ENCODE measurements around the gene PER1. TPM values are rescaled to one million over a fixed set of nuclear protein-coding genes. Genes with fewer than 3 reads are reported as not detected.

The PER1 gene
- total and polyA plus RNA-seq, 9 of the 15 experiments (the other 6 are each of a cell fraction or from before 2014, with no cell fraction given): 0.13 to 26.0 (median 3.4) TPM

DNA sequence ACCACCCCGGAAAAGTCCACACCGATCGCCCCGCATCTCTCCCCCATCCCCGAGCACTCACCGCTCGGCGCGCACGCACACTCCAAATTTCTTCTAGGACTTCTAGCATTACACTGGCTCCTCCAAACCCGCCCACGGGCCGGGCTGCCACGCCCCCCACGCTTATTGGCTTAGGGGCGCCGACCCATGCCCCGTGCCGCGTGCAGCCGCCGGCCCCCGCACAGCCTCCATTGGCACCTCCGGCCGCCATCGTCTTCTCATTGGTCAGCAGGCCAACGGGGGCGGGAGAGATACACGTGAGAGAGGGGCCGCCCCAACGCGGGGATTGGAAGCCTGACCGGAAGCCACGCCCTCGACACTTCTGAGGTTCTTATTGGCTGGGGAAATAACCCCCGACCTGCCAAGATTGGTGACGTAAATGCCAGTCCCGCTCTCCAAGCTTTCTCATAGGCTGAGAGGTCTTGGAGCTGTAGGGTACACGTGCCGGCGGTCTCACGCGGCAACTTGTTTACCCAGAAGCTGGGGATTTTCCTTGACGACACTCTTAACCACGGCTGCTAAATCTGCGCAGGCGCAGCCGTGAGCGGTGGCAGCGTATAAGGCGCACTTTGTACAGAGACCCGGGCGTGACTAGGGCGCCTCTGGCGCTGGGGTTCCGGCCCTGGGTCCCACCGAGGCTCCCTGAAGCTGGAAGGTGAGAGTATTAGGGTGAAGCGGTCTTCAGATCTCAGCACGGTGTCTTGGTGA, 4.2 kb upstream of the PER1 start (continued):
- TF ChIP-seq, protein P1, sequence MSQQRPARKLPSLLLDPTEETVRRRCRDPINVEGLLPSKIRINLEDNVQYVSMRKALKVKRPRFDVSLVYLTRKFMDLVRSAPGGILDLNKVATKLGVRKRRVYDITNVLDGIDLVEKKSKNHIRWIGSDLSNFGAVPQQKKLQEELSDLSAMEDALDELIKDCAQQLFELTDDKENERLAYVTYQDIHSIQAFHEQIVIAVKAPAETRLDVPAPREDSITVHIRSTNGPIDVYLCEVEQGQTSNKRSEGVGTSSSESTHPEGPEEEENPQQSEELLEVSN (IDR thresholded peaks at IDR 0.05; ENCODE audit: borderline replicate concordance in 1 of 2, extremely low read depth in 1 of 2, insufficient read depth in 1 of 2, insufficient read length in 1 of 2, low read depth in 1 of 2, low read length in 1 of 2, poor library complexity in 1 of 2, severe bottlenecking in 1 of 2): peak; percentile 86 to 93
- TF ChIP-seq ZNF764 (CRISPR knock-in tag; IDR thresholded peaks at IDR 0.05; ENCODE audit: low read depth): no peak
- TF ChIP-seq CSDE1 (IDR thresholded peaks at IDR 0.05): no peak
- peak; percentile 97 for TF ChIP-seq RBM25 (IDR thresholded peaks at IDR 0.05; ENCODE audit: low read depth, low read length, severe bottlenecking)
- peak; percentile 87 for TF ChIP-seq NR2C1 (IDR thresholded peaks at IDR 0.05)
- peak; percentile 84 for TF ChIP-seq NR2C1 (tag; IDR thresholded peaks at IDR 0.05)
- TF ChIP-seq NFYB (IDR thresholded peaks at IDR 0.05; ENCODE audit: extremely low read depth, insufficient read length): peak; percentile 96
- TF ChIP-seq POLR2G (IDR thresholded peaks at IDR 0.05; ENCODE audit: low read depth, low read length): peak; percentile 82
- TF ChIP-seq, protein P2, sequence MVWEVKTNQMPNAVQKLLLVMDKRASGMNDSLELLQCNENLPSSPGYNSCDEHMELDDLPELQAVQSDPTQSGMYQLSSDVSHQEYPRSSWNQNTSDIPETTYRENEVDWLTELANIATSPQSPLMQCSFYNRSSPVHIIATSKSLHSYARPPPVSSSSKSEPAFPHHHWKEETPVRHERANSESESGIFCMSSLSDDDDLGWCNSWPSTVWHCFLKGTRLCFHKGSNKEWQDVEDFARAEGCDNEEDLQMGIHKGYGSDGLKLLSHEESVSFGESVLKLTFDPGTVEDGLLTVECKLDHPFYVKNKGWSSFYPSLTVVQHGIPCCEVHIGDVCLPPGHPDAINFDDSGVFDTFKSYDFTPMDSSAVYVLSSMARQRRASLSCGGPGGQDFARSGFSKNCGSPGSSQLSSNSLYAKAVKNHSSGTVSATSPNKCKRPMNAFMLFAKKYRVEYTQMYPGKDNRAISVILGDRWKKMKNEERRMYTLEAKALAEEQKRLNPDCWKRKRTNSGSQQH (CRISPR knock-in tag; IDR thresholded peaks at IDR 0.05): 0 out of 2 replicates have a peak, but pooled peaks have one; percentile 19
- TF ChIP-seq SP2 (IDR thresholded peaks at IDR 0.05; ENCODE audit: extremely low read depth, low read depth, low read length, poor library complexity, severe bottlenecking): peak; percentile 64
- no peak for TF ChIP-seq SREBF2 (CRISPR knock-in tag; IDR thresholded peaks at IDR 0.05)
- peak in 1 of 2 experiments; percentile 5; a peak in 1 of 4 replicates for TF ChIP-seq RAD21 (CRISPR knock-in tag; conservative IDR thresholded peaks at IDR 0.05 in 1 of 2, IDR thresholded peaks at IDR 0.05 in 1 of 2)
- TF ChIP-seq ZNF184 (CRISPR knock-in tag; IDR thresholded peaks at IDR 0.05): no peak
- TF ChIP-seq CXXC5 (CRISPR knock-in tag; IDR thresholded peaks at IDR 0.05): peak; percentile 88
- TF ChIP-seq, protein P3, sequence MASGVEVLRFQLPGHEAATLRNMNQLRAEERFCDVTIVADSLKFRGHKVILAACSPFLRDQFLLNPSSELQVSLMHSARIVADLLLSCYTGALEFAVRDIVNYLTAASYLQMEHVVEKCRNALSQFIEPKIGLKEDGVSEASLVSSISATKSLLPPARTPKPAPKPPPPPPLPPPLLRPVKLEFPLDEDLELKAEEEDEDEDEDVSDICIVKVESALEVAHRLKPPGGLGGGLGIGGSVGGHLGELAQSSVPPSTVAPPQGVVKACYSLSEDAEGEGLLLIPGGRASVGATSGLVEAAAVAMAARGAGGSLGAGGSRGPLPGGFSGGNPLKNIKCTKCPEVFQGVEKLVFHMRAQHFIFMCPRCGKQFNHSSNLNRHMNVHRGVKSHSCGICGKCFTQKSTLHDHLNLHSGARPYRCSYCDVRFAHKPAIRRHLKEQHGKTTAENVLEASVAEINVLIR (CRISPR knock-in tag; IDR thresholded peaks at IDR 0.05): peak; percentile 62
- TF ChIP-seq NEUROD1 (IDR thresholded peaks at IDR 0.05; ENCODE audit: borderline replicate concordance, low read depth, low read length, partially characterized antibody): peak; percentile 82
- TF ChIP-seq CREM (IDR thresholded peaks at IDR 0.05; ENCODE audit: low read depth): peak; percentile 82; the same call in 1 of the 2 replicates
- TF ChIP-seq DPF2 (IDR thresholded peaks at IDR 0.05): peak; percentile 32; the same call in 1 of the 2 replicates
- TF ChIP-seq, protein P4, sequence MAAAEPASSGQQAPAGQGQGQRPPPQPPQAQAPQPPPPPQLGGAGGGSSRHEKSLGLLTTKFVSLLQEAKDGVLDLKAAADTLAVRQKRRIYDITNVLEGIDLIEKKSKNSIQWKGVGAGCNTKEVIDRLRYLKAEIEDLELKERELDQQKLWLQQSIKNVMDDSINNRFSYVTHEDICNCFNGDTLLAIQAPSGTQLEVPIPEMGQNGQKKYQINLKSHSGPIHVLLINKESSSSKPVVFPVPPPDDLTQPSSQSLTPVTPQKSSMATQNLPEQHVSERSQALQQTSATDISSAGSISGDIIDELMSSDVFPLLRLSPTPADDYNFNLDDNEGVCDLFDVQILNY (CRISPR knock-in tag; IDR thresholded peaks at IDR 0.05): no peak
- TF ChIP-seq SIN3A (IDR thresholded peaks at IDR 0.05; ENCODE audit: borderline replicate concordance in 2 of 2, control insufficient read depth in 1 of 2, low read depth in 2 of 2, low read length in 2 of 2): peak; percentile 49 to 68; a peak in 2 of 4 replicates
- TF ChIP-seq NCOA1 (IDR thresholded peaks at IDR 0.05; ENCODE audit: low read depth): peak; percentile 44; the same call in 1 of the 2 replicates
- no peak for TF ChIP-seq EWSR1 (IDR thresholded peaks at IDR 0.05; ENCODE audit: borderline replicate concordance, low read depth, partially characterized antibody)
- TF ChIP-seq L3MBTL2 (IDR thresholded peaks at IDR 0.05): peak; percentile 99

Data from K562 (cell line).